Stimulated activated CD8-positive, alpha-beta memory T cell treated with anti-CD3 and anti-CD28 coated beads, Interleukin-12 subunit alpha, Interleukin-12 subunit beta, amount 100 ng/mL, for 4 hours (primary cell): ENCODE data around the gene PLEKHG5.
"Not testable (repeated sequence)": the region's sequence is repeated elsewhere in the genome, so short reads cannot be mapped to it uniquely, and the experiment has no call there.

Source experiments
- DNase-seq: peaks from one replicate; pipeline ENCODE4 v3.0.0-alpha.2; 2020; ENCODE audit warnings: low read depth

PLEKHG5 gene

DNA sequence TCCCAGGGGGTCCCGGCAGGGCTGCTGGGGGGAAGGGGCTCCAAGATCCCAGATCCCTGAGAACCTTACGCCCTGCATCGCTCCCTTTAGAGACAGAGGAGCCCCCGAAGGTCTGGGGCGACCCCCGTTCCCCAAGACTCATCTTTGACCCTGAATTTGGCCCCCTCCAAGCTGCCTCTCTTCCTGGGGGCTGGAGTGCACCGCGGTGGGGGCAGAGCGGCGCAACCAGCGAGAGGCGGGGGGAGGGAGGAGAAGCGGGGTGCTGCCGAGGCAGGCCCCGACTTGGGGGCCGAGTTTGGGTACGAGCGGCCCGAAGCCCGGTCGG lies 5.4 kb upstream of the PLEKHG5 start:
- DNase-seq: no peak

DNA sequence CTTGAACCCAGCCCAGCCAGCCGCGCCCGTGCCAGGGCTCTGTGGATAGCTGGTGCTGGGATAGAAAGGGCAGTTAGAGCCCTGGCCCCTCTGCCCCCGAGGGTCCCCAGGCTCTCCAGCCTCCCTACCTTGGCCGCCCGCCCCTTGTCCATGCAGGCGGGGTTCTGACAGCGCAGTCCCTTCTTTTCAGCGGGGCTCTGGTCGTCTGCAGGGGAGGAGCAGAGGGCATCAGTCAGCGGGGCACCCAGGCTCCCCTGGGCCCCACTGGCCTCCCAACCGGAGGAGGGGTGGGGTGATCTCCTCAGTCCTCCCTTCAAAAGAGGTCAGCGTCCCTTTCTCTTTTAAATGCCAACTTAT lies 4.9 kb upstream of the PLEKHG5 start:
- no peak for DNase-seq

DNA sequence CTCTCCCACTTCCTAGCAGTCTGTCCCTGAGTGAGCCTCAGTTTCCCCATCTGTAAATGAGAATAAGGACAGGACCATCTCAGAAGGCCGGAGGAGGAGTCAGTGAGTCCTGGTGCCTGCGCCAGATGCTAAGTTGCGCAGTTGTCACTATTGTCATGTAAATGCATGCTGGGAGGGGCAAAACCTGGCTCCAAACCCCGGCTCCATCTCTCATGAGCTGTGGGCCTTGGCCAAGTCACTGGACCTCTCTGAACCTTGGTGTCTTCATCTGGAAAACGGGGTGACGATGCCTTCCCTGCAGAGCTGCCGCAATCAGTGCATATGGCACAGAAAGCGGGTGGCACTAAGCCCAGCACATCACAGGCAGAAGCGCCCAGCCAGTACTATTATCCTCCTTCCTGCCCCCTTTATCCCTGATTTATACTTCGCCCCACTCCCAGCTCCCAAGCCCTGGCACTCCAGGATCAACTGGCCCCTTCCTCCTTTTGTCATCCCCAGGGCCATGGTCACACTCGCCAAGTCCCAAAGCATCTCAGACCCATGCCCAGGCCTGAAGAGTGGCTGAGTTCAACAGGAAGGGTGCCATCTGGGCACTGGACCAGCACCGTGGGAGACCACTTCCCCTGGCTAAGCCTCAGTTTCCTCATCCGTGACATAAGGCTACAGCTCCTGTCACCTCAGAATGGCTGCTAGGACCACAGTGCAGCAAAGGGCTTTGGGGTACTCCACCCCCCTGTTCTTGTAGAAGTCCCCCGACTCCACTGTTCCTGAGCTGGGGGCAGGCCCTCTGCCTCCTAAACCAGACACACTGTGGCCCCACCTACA lies 4.3 kb upstream of the PLEKHG5 start:
- DNase-seq: no peak

DNA sequence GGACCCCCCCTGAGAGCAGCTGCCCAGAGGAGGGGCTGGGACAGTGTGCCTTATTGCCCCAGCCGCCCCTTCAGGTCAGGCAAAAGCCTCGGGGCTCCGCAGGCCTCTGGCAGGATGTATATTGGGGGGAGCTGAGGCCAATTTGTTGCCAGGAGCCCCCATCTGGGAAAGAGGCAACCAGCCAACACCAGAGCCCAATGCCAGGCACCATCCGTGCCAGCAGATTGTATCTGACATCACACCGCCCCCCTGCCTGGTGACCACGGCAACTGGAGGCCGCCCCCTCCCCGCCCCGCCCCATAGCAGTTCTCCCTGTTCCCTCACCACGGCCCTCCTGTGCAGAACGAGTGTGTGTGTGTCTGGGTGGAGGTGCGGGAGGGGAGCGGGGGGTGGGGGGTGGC lies 3.6 kb upstream of the PLEKHG5 start:
- DNase-seq: no peak

DNA sequence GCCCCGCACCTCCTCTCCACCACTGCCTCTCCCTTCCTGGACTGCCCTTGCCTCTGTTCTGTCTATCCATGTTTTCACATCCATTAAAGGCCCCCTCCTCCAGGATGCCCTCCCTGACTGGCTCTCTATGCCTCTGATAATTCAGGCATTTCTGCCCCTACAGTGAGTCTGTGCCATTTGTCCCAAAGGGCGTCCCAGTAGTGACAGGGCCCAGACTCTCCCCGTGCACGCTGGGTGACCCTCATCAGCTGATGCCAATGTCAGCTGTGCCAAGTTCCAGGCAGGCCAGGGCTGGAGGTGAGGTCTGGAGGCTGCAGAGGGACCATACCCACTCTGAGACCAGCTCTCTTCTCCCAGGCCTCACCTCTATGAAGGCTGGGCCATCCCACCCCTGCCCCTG lies 3.2 kb upstream of the PLEKHG5 start:
- DNase-seq: no peak

DNA sequence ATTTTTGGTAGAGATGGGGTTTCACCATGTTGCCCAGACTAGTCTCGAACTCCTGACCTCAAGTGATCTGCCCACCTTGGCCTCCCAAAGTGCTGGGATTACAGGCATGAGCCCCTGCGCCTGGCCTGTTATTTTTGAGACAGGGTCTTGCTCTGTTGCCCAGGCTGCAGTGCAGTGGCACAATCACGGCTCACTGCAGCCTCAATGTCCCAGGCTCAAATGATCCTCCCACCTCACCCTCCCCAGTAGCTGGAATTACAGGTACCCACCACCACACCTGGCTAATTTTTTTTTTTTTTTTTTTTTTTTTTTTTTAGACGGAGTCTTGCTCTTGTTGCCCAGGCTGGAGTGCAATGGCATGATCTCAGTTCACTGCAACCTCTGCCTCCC lies 2.4 kb upstream of the PLEKHG5 start:
- DNase-seq: not testable (repeated sequence)

DNA sequence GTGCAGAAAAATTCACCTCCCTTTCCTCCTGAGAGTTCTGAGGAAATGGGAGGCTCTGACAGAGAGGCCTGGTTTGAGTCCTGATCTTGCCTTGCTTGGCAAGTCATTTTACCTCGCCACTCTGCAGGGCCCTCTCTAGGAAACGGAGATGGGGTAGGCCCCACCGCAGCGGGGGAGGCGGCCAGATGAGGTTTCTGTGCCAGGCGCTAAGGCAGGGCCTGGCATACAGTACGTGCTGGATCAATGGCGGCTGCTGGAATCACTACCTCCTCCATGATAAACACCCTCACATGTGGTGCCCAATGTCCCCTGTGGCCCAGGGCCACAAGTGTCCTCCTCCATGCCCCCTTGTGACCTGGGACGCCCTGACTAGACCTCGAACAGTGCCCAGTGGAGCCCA lies 499 bp upstream of the PLEKHG5 start:
- DNase-seq: no peak

DNA sequence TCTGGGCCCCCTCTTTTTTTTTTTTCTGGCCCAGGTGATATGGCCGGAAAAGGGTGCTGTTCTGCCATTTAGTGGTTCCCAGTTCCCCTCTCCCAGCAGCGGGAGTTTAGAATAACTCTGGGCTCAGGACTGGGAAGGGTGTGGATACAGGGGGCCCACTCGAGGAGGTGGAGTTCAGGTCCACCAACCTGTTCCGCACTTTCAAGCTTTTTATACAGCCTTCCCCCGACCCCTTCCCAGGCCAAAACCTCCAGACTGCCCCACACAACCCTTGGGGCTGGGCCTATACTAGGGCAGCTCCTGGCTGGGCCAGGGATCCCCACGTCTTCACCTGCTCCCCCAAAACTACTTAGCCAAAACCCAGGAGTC lies 402 bp downstream of the PLEKHG5 start:
- no peak for DNase-seq

DNA sequence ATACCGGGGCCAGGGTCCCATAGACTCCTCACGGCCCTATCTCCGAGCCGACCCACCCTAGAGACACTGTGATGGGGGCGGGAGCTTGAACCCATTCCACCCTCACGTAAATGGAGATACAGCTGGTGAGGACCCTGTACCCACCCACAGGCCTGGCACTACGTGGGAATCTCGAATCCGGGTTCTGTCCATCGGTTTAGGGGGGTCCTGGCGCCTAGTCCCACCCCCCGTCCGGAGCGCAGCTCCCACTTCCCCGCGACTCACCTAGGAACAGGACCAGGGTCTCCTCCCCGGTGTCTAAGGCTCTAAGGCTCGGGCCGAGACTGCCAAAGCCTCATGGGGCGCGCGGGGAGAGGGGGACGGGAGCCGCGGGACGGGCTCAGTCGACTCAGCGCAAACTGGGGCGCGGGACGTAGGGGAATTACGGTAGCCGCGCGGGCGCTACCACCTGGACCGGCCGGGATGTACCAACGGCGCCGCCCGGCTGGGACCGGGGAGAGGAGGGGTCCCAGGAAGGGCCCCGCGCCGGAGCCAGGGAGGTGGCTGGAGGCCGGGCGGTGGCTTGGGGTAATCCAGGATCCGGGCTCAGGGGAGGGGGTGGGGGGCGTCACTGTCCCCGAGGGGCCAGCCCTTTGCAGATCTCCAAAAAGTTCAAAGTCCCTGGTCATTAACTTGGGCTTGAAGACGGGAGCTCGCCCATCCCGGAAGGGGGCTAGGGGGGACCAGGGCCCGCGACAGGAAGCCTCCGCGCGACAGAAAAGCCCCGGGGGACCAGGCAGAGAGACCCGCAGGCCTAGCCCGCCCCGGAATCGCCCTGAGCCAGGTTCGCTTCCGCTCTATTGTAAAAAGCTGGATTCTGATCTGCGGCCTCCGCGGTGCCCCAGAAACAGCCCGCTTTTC lies 1.0 kb downstream of the PLEKHG5 start:
- DNase-seq: peak; percentile 25

DNA sequence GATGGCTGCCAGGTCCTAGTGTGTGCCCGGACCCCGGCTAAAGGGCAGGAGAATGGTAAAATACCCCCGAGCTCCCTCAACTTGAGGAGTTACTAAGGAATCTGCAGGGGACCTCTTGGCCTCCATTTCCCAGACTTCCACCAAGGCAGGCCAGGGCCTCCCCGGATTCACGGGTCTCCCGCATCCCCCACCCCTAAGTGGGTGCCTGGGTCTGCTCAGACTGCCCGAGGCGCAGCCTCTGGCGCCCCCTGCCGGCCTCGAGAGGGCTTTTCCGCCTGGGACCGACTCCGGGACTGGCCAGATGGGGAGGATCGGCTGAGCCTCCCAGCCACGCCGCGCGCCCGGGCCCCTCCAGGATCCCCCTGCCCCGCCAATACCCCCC lies 1.7 kb downstream of the PLEKHG5 start:
- DNase-seq: peak; percentile 51

DNA sequence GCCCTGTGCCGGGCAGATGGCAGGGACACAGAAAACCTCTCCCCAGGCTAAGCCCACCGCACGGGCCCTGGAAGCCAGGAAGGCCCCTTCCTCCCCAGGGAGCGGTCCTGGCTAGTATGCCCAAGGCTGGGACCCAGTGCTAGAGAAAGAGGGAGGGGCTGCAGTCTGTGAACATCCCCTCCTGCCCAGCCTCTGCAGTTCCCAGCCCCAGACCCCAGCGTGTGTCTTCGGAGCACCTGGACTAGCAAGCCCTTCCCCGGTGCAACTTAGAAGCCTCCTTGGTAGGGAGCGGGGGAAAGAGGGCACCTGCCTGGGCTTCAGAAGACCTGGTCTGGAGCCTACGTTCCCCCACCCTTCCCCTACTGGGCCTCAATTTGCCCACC lies 2.1 kb downstream of the PLEKHG5 start:
- no peak for DNase-seq

DNA sequence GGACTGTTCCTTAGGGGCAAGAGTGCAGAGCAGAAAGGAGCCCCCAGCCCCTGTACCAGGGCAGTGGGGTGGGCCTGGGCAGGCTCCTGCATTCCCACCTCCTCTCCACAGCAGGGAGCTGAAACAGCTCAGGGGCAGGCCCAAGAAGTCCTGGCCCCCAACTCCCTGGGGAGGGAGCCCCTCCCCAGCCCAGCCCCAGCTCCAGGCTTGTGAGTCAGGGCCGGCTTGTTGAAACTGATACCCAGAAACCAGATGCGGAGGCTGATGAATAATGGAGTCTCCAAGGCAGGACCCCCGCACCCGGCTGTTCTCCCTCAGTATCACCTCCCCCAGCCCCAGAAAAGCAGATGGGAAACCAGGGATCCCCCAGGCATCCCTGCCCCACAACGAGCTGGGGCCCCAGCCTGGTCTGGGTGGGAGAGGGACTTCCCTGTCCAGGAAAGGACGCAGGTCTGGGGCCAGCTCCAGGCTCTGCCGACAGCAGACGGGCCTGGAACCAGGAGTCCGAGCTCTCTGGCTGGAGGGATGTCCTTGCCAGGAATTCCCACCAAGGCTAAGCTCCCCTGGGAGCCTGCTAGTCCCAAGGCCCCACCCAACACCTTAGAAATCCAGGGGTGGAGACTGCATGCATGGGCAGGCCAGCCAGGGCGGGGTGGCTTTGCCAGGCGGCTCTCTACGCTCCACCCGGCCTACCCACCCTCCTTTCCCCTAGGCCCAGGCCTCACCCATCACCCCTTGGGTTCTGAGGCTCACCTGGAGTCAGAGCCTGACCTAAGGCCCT lies 2.7 kb downstream of the PLEKHG5 start:
- DNase-seq: no peak

DNA sequence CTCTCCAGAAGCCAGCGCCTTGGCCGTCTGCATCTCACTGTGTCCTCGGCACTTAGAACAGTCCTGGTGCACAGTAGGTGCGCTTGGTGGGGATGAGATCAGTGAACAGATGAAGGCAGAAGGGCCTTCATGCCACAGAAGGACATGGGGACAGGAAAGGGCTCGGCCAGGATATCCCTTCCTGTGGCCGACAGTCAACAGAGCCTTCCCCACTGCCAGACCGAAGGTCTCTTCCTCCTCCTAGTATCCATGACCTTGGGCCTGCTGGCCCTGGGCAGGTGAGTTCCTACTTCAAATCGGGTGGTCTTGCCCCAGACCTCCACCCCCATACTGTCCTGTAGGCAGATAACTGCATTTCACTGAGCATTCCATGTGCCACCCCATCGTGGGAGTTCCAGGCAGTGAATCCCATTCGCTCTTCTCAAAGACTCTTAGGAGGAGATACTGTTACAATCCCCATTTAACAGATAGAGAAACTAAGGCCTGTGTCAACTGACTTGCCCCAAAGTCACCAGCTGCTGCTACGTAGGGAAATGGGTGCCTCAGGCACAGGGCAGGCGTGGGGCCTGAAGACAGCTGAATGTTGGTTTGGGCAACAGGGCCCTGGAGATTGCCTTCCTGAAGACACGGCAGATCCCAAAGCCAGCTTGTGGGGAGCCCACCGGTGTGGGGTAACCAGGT lies 3.5 kb downstream of the PLEKHG5 start:
- no peak for DNase-seq

DNA sequence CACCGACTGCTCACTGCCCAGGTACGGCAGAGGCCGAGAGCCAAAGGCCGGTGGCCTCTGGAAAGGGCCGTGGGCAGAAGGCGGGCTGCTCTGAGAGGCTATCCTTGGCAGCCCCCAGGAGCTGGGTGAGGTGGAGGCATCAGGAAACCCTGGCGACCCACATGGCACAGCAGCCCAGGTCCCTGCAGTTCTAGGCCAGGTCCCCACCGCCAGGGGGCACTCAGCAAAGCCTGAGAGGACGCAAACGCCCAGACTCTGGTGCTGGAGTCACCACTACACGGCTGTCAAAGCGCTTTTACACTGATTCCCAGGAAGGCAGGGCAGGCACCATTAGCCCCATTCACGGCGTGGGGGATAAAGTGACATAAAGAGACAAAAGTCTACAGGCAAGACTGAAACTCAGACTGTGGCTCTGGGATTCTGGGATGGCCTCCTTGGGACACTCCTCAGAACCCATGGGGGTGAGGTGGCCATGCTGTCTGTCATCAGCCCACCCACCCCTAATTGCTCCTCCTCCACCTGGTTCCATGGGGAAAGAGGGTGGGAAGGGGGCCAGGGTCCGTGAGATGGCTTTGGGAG lies 4.9 kb downstream of the PLEKHG5 start:
- peak; percentile 63 for DNase-seq

DNA sequence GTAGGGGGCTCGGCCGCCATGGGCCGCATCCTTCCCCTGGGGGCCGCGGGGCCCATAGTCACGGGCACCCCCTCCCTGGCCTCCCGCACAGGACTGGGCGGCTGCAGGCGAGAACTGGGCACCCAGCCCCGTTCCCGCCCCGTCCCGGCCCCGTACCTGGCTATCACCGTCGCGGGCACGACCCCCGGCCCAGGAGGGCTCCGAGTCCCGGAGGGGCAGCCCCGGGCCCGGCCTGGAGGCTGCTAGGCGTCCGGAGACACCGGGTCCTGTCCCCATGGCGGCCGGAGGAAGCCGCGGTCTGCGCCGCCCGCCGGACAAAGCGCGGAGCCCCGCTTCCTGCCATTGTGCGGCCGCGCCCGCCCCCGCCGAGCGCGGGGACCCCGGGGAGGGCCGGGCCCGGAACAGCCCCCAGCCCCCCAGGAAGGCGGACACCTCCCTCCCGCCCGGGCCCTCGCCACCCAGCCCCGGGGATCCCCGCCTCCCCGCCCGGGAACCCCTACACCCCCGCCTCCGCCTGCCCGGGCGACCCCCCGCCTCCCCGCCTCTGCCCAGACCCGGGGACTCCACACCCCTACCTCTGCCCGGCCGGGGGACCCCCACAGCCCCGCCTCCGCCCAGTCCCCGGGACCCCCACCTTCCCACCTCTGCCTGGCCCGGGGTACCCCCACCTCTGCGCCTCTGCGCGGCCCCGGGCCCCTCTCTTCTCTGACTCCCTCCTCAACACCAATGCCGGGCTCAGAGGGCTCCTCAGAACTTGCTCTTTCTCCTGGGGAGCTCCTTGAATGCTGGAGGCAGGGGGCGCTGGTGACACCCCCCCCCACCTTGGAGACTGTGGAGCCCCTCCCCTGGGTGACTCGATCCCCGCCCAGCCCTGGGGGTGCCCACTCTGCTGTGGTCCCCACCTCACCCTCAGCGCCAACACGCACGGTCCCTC lies 6.0 kb downstream of the PLEKHG5 start:
- no peak for DNase-seq

DNA sequence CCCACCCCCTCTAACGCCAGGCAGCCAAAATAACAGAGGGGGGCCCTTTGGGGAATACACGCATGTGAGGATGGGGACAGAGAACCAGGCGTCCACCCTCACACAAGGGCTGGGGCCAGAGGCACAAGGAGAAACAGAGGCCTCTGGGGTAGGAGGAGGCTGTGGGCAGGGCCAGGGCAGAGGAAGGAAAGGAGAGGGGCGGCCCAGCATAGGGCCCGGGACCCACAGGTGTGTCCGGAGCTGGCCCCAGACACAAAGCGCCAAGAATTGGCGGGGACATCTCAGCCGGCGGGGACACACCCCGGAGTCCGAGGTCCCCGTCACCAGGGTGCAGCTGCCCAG lies 6.7 kb downstream of the PLEKHG5 start:
- DNase-seq: no peak

DNA sequence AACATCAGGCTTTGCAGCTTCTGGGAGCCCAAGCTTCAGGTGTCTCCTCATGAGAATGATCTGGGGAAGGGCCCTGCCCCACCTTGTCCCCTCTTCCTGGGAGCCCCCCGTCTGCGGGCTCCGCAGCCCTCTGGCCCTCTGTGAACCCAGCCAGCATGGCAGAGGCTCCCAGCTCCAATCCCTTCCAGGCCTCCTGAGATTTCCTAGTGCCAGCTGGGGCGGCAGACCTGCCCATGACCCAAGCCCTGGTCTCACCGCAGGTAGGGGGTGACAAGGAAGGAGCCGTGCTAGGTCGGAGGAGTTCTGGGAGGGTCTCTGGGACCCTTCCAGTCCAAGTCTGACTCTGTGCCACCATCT lies 7.7 kb downstream of the PLEKHG5 start:
- DNase-seq: no peak

DNA sequence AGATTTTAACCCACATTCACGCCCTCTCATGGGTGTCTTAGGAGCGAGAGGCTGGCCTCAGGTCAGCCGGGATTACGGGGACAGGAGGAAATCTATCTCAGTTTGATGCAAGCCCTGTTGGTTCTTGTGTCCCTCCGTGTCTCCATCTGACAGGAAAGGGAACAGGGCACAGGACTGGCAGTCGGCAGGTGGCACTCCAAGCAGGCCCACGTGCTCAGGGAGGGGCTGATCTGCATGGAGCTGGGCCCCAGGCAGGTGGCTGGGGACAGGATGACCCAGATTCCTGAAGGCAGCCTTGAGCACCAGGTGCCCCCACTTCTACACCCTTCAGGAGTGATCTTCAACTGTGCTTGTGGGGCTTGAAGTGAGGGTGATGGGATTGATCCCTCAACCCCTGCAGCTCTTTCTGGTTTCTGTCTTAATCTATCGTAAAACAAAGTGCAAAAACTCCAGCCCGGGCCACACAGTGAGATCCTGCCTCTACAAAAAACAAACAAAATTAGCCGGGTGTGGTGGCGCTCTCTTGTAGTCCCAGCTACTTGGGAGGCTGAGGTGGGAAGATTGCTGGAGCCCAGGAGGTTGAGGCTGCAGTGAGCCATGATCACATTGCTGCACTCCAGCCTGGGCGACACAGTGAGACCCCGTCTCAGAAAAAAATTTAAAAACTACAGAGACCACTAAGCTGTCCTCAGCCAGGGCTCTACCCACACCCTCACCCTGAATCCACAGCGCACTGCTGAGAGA lies 8.3 kb downstream of the PLEKHG5 start:
- DNase-seq: no peak

DNA sequence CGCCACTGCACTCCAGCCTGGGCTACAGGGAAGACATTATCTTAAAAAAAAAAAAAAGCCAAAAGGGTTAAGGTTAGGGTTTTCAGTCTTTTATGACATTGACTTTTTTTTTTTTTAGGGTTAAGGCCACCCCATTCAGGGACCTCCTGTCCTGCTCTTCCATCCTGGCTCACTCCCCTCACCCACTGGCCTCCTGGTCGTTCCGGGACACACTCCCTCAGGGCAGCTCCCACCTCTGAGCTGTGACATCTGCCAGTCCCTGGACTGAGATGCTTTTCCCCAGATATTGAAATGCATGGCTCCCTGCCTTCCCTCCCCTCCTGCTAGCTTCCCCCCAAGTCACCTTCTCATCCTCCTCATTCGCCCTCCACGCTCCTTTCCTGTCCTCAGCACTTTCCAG lies 9.6 kb downstream of the PLEKHG5 start:
- DNase-seq: no peak
